ENCODE results near the gene PADI6.

The PADI6 gene

DNA sequence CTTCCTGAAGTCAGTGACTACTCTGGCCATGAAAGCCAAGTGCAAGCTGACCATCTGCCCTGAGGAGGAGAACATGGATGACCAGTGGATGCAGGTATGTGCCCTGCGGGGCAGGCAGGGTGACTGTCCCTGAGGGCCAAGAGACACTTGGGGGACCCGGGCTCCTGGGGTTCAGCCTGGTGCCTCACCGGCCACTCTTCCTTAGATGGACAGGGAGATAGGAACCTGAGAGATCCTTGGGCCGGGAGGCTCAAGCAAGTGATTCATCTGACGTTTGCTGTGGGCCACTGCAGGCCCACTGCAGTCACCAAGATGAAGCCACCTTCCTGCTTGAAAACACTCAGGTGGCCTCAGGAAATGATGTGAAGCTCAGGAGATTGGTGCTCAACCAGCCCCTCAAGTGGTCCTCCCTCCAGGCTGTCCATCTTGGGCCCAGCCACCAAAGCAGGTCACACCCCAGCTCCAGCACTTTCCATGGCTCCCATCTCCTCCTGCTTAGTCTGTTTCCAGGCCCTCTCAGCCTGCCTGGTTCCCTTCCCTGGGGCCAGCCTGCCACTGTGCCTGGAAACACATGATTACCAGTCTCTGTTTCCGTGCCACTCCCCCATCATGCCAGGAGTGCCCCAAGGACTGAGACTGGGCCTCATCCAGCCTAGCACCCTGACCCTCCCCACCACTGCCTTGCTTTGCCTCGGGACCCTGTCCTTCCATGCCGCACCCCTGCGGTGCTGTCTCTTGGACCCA, 25.8 kb upstream of the PADI6 start:
- Histone ChIP-seq H3K9me3 (ENCODE audit: insufficient read depth, low read length, severe bottlenecking) (no peaks in the 10 kb centered on the region), H3K4me1 (ENCODE audit: insufficient read depth, low read length) (no peaks in the 10 kb centered on the region), H2AFZ (ENCODE audit: low read depth, low read length) (no peak overlapping the region), H3K79me2 (ENCODE audit: insufficient read depth, low read length) (no peaks in the 10 kb centered on the region), H4K20me1 (ENCODE audit: insufficient read depth, low read length) (no peaks in the 10 kb centered on the region; the same call in 1 of the 2 replicates), H3K36me3 (ENCODE audit: insufficient read depth, low read length) (no peaks in the 10 kb centered on the region), H3K27ac (ENCODE audit: low read length) (no peak overlapping the region), H3K27me3 (ENCODE audit: insufficient read depth, low read length, poor library complexity) (no peaks in the 10 kb centered on the region), H3K4me2 (ENCODE audit: insufficient read depth, low read length) (no peak overlapping the region), H3K9ac (ENCODE audit: low read depth, low read length) (no peak overlapping the region), H3K4me3 (ENCODE audit: low read depth in 1 of 2, low read length in 2 of 2) (no peak overlapping the region)
- DNase-seq = no peak
- TF ChIP-seq, protein P1, sequence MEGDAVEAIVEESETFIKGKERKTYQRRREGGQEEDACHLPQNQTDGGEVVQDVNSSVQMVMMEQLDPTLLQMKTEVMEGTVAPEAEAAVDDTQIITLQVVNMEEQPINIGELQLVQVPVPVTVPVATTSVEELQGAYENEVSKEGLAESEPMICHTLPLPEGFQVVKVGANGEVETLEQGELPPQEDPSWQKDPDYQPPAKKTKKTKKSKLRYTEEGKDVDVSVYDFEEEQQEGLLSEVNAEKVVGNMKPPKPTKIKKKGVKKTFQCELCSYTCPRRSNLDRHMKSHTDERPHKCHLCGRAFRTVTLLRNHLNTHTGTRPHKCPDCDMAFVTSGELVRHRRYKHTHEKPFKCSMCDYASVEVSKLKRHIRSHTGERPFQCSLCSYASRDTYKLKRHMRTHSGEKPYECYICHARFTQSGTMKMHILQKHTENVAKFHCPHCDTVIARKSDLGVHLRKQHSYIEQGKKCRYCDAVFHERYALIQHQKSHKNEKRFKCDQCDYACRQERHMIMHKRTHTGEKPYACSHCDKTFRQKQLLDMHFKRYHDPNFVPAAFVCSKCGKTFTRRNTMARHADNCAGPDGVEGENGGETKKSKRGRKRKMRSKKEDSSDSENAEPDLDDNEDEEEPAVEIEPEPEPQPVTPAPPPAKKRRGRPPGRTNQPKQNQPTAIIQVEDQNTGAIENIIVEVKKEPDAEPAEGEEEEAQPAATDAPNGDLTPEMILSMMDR (IDR thresholded peaks at IDR 0.05; ENCODE audit: borderline replicate concordance, extremely low read depth, low read length, poor library complexity, severe bottlenecking) = no peak
- TF ChIP-seq EZH2 (IDR thresholded peaks at IDR 0.05; ENCODE audit: borderline replicate concordance, low read depth, low read length, severe bottlenecking) = no peak
- ATAC-seq (ENCODE audit: insufficient read depth, low read depth) = no peak

DNA sequence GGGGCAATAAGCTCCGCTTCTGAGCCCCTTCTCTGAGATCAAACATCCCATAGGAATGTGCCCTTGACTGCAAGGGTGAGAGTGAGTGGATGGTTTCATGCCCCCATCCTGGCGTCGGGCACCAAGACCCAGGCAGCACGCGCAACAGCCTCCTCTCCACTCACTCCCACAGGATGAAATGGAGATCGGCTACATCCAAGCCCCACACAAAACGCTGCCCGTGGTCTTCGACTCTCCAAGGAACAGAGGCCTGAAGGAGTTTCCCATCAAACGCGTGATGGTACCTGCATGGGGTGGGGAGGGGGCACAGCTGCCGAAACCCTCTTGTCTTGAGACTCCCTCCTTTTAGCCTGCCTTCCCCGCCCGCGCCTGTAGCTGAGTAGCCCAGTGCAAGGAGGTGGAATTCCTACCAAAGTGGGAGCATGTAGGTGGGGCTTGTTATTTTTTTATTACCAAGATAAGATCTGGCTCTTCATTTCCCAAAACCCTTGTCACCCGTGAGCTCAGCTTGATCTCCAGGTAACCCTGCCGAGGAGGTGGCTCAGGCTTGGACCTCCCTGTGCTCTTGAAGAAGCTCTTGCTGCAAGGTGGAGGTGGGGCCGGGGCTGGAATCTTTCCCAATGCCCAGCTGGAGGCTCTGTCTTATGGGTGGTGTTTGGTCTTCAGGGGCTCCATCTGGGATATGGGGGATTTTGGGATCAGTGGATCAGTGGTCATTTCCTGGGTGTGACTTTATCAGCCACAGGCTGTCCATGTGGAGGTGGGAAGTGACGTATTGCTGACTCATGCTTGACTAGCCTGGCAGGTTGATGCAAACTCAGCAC, 24.0 kb upstream of the PADI6 start:
- H3K79me2 ChIP-seq (ENCODE audit: insufficient read depth, low read length) = no peaks in the 10 kb centered on the region
- no peaks in the 10 kb centered on the region for H4K20me1 ChIP-seq (ENCODE audit: insufficient read depth, low read length)
- no peak overlapping the region for H2AFZ ChIP-seq (ENCODE audit: low read depth, low read length)
- no peaks in the 10 kb centered on the region for H3K27me3 ChIP-seq (ENCODE audit: insufficient read depth, low read length, poor library complexity)
- ATAC-seq (ENCODE audit: insufficient read depth, low read depth) (no peak), DNase-seq (no peak)
- TF ChIP-seq EZH2 (IDR thresholded peaks at IDR 0.05; ENCODE audit: borderline replicate concordance, low read depth, low read length, severe bottlenecking) = no peak
- TF ChIP-seq, protein P1 (IDR thresholded peaks at IDR 0.05; ENCODE audit: borderline replicate concordance, extremely low read depth, low read length, poor library complexity, severe bottlenecking) = no peak
- no peaks in the 10 kb centered on the region for H3K36me3 ChIP-seq (ENCODE audit: insufficient read depth, low read length)
- no peak overlapping the region for H3K4me2 ChIP-seq (ENCODE audit: insufficient read depth, low read length)
- H3K4me3 ChIP-seq (ENCODE audit: low read depth in 1 of 2, low read length in 2 of 2) = no peak overlapping the region
- H3K27ac ChIP-seq (ENCODE audit: low read length) = no peak overlapping the region
- H3K4me1 ChIP-seq (ENCODE audit: insufficient read depth, low read length) = no peaks in the 10 kb centered on the region
- no peak overlapping the region for H3K9ac ChIP-seq (ENCODE audit: low read depth, low read length)
- H3K9me3 ChIP-seq (ENCODE audit: insufficient read depth, low read length, severe bottlenecking) = no peaks in the 10 kb centered on the region

DNA sequence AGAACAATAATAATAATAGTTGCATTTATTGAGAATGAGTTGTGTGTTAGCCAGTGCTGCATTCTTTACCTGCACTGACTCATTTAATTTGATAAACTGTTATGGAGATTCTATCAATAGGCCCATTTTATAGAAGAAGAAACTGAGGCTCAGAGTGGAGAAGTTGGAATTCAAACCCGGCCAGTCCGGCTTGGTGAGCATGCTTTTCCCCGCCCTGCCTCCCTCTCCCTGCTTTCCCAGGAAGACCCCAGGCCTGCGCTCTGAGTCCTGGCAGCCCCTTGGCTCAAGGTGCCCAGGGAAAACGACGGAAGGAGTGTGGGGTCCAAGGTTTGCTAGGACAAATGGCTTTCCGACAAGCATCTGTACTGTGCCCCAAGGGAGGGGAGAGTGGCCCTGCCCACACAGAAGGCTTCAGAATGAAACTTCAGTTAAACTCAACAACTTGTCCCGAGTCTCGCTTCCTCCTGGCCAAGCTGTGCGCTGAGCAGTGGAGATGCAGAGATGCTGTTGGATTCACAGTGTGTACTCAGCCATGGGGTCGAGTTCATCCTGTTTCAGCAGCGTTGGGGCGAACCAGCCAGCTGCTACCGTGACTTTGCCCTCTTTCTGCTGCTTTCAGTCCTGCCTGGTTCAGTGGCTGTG, 23.3 kb upstream of the PADI6 start:
- no peaks in the 10 kb centered on the region for H3K27me3 ChIP-seq (ENCODE audit: insufficient read depth, low read length, poor library complexity)
- H3K36me3 ChIP-seq (ENCODE audit: insufficient read depth, low read length) = no peaks in the 10 kb centered on the region
- H3K27ac ChIP-seq (ENCODE audit: low read length) = no peak overlapping the region
- H3K79me2 ChIP-seq (ENCODE audit: insufficient read depth, low read length) = no peaks in the 10 kb centered on the region
- H3K9ac ChIP-seq (ENCODE audit: low read depth, low read length) = no peak overlapping the region
- TF ChIP-seq, protein P1 (IDR thresholded peaks at IDR 0.05; ENCODE audit: borderline replicate concordance, extremely low read depth, low read length, poor library complexity, severe bottlenecking) = no peak
- TF ChIP-seq EZH2 (IDR thresholded peaks at IDR 0.05; ENCODE audit: borderline replicate concordance, low read depth, low read length, severe bottlenecking) = no peak
- no peaks in the 10 kb centered on the region for H3K9me3 ChIP-seq (ENCODE audit: insufficient read depth, low read length, severe bottlenecking)
- no peak overlapping the region for H2AFZ ChIP-seq (ENCODE audit: low read depth, low read length)
- DNase-seq (no peak), ATAC-seq (ENCODE audit: insufficient read depth, low read depth) (no peak)
- no peak overlapping the region for H3K4me2 ChIP-seq (ENCODE audit: insufficient read depth, low read length)
- no peaks in the 10 kb centered on the region for H4K20me1 ChIP-seq (ENCODE audit: insufficient read depth, low read length)
- H3K4me1 ChIP-seq (ENCODE audit: insufficient read depth, low read length) = no peaks in the 10 kb centered on the region
- H3K4me3 ChIP-seq (ENCODE audit: low read depth in 1 of 2, low read length in 2 of 2) = no peak overlapping the region
